Upper lobe of left lung (tissue), 4 donors: ENCODE results near the gene WDTC1.

ENCODE experiments used
- CTCF ChIP-seq, 6 experiments: fragments of 450-650 bp in 4 of 6; fragments of 200-600 bp in 2 of 6; sonication (generic) in 2 of 6; IDR thresholded peaks; one replicate each; pipeline ENCODE4 v1.5.1; 2016 to 2019; ENCODE audit warnings: antibody characterized with exemption in 6 of 6
- EP300 ChIP-seq, 4 donors: sonication (generic); formaldehyde crosslinking; IDR thresholded peaks; one replicate each; pipeline ENCODE4 v1.5.1; 2017; ENCODE audit warnings: antibody characterized with exemption in 4 of 4, control low read depth in 2 of 4
- POLR2A ChIP-seq, 4 donors: fragments of 450-650 bp; IDR thresholded peaks; one replicate each; pipeline ENCODE4 v1.5.1; 2016 to 2017; ENCODE audit warnings: antibody characterized with exemption in 4 of 4, mild to moderate bottlenecking in 2 of 4

DNA sequence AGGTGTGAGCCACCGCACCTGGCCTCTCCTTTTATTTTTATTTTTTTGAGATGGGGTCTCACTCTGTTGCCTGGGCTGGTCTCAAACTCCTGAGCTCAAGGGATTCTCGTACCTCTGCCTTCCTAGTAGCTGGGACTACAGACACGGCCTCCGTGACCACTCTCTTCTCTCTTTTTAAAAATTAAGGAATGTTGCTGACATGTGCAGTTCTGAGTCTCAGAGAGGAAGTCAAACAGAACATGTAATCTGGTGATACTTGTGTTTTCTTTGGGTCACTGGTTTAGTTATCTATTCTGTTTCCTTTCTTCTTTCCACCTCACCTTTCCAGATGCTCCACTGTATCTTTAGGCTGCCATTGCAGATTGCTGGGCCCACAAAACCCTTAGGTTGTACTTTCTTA lies 2.7 kb downstream of the WDTC1 start:
- TF ChIP-seq POLR2A (IDR thresholded peaks at IDR 0.05) (no peak), EP300 (IDR thresholded peaks at IDR 0.05) (no peak), CTCF (IDR thresholded peaks at IDR 0.05) (no peak)
